ENCODE data around the gene GCH1.

The GCH1 gene

DNA sequence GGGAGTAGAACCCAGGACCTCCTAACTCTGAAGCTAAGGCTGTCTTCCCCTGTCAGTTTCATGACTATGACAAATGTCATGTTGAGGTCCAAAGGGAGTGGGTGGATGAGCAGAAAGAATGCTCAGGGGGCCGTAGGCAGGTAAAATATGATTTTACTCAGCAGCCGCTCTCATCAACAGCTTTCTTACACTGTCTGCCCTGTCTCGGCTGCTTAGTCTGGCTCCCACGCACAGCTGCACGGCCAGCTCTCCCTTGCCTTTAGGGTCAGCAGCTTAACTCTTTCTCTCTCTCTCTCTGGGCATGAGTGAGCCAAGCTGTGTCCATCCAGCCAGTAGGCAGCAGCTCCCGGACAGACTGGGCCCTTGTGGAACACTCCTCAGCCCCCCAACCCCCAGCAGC, 95.2 kb downstream of the GCH1 start:
- TF ChIP-seq GATA2 (IDR thresholded peaks at IDR 0.05; ENCODE audit: low read depth, low read length) = no peak

DNA sequence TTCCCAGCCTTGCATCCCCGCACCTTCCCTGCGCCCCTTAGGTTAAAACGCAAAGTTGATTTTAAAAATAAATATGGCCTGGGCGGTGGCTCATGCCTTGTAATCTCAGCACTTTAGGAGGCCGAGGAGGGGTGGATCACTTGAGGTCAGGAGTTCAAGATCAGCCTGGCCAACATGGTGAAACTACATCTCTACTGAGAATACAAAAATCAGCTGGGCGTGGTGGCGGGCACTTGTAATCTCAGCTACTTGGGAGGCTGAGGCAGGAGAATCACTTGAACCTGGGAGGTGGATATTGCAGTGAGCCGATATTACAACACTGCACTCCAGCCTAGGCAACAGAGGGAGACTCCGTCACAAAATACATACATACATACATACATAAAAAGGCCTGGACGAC, 96.0 kb downstream of the GCH1 start:
- TF ChIP-seq GATA2 (IDR thresholded peaks at IDR 0.05; ENCODE audit: low read depth, low read length) (no peak), GATA3 (IDR thresholded peaks at IDR 0.05; ENCODE audit: low read depth, low read length) (no peak)

DNA sequence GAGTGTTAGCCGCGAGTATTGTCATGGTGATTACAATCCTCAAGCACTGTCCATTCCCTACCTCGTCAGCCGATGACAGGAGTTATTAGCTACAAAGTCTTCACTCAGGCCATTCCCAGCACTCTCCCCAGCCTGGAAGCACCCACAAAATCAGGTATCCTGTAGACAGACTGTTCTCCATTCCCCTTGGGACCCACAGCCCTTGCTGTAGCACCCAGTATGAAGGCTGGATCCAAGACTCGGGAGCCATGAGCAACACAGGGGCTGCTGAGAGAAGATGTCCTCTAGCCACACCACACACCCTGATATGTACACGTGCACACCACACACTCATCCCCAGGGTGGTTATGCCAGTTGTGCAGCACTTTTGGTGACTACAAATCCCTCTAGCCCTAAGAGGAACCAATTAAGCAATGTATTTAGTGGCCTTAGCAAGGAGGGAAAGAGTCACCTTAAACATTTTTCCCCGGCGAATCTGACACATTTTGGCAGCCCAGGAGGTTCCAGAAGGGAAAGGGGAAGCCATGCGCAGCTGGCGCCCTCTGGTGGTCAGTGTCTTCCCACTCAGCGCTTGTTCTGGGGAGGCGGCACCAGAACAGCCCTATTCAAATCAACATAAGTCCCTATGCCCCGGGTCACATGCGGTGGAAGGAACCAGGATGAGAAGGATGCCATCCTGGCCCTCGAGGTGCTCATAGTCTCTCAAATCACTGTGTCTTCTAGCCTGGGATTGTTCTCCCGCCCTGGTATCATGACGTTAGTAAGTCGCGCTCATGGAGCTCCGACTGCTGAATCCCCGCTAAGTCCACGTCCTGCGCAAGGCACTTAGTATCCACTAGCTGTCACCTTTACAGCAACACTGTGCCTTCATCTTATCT, 96.9 kb downstream of the GCH1 start:
- no peak for TF ChIP-seq GATA3 (IDR thresholded peaks at IDR 0.05; ENCODE audit: low read depth, low read length)
- TF ChIP-seq GATA2 (IDR thresholded peaks at IDR 0.05; ENCODE audit: low read depth, low read length) = no peak

DNA sequence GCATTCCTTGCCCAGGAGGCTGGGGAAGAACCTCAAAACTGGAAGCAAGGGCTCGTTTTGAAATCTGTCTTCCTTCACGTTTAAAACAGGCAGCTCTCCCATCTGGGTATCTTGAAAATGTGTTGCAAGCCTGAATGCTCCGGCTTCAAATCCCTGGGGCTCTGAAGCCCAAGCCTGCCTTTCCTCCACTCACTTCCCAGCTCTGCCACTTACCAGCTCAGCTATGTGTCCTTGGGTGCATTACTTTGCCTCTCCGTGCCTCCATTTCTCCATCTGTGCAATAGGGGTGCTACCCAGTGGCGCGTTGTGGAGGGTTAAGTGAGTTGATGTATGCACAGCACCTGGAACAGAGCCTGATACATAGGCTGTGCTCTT, 97.6 kb downstream of the GCH1 start:
- no peak for TF ChIP-seq GATA3 (IDR thresholded peaks at IDR 0.05; ENCODE audit: low read depth, low read length)
- no peak for TF ChIP-seq GATA2 (IDR thresholded peaks at IDR 0.05; ENCODE audit: low read depth, low read length)

DNA sequence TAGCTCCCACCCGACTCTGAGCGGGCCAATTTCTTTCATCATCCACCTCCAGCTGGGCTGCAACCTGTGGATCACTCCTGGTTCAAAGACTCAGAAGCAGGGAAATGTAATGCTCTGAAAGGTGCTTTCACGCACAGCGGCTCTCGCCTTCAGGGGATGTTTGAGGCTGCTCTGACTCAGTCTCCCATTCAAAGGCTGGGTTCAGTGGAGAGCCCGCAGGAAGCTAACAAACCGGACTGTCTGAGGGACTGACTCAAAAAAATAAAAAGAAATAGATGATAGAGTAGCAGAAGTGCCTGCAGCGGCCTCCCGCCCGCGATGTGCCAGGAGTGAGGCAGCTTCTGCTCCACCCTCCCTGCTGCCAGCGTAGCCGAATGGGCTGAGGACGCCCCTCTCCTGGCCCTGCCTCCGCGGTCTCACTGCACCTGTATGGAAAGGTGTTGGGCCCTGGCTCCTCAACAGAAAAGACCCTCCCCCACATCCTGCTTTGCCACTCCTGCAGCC, 98.0 kb downstream of the GCH1 start:
- TF ChIP-seq GATA2 (IDR thresholded peaks at IDR 0.05; ENCODE audit: low read depth, low read length) = no peak
- no peak for TF ChIP-seq GATA3 (IDR thresholded peaks at IDR 0.05; ENCODE audit: low read depth, low read length)

DNA sequence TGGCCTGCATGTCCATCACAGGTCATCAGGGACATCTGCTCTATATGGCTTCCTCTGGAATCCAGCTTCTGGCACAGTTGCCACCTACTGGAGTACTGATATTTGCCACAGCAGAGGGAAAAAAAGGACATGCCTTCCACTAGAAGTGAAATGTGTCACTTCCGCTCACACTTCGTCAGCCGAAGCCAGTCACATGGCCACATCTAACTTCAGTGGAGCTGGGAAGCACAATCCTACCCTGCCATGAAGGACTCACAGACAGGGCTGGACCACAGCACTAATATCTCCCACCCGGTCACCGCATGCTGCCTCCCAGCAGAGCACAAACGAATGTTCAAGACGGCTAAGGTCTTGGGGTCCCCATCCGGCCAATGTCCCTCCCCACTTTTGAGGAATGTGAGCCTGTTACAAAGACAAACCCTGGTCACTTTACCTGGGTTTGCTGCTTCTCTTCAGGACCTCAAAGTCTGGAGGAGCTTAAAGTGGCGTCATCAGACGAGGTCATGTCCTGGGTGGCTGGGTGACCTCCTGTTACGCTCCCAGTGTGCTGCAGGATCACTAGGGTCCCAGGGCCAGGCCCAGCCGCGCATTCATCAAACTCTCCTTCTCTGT, 98.6 kb downstream of the GCH1 start:
- TF ChIP-seq GATA2 (IDR thresholded peaks at IDR 0.05; ENCODE audit: low read depth, low read length) = no peak
- TF ChIP-seq GATA3 (IDR thresholded peaks at IDR 0.05; ENCODE audit: low read depth, low read length) = no peak

- no peak for TF ChIP-seq GATA2 (IDR thresholded peaks at IDR 0.05; ENCODE audit: low read depth, low read length)
- TF ChIP-seq GATA3 (IDR thresholded peaks at IDR 0.05; ENCODE audit: low read depth, low read length) = no peak
These were observed 99.2 kb downstream of the GCH1 start for GRCh38 chr14:54803396-54803795.

DNA sequence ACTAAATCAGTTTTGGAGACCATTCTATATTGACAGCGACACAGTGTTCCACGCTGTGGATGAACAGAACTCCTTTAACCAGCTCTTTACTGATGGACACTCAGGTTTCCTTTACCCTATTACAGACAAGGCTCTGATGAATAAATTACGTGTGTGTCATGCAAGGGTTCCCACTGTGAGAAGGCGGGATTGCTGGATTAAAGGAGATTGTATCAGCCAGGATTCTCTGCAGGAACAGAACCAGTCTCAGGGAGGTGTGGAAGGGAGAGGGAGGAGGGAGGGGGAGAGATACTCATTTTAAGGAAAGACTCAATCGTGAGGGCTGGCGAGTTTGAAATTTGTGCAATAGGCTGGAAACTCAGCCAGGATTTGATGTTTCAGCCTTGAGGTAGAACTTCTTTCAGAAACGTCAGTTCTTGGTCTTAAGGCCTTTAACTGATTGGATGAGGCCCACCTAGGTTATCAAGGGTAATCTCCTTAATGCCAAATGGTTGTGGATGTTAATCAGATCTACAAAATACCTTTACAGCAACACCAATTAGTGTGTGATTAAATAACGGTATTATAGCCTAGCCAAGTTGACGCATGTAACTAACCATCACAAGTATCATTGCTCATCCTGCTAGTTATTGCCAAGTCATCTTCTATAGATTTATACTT, 104.0 kb downstream of the GCH1 start:
- TF ChIP-seq GATA2 (IDR thresholded peaks at IDR 0.05; ENCODE audit: low read depth, low read length) (no peak), GATA3 (IDR thresholded peaks at IDR 0.05; ENCODE audit: low read depth, low read length) (no peak)

DNA sequence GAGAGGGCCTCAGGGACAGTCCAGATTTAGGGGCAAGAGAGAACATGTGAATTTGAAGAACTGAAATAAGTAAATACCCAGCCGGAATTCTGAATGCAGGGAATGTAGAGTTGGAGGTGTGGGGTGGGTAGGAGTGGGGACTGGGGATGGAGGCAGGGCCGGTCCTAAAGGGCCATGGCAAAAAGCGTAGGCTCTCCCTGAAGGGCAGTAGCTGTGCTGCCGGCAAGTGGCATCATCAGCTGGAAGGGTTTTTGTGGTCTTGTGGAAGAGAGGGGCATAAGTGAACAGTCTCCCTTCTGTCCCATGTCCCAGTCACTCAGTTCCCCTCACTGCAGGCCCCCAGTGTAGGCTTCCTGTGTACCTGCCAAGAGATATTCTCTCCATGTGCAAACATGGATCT, 104.6 kb downstream of the GCH1 start:
- TF ChIP-seq GATA3 (IDR thresholded peaks at IDR 0.05; ENCODE audit: low read depth, low read length) (no peak), GATA2 (IDR thresholded peaks at IDR 0.05; ENCODE audit: low read depth, low read length) (no peak)

DNA sequence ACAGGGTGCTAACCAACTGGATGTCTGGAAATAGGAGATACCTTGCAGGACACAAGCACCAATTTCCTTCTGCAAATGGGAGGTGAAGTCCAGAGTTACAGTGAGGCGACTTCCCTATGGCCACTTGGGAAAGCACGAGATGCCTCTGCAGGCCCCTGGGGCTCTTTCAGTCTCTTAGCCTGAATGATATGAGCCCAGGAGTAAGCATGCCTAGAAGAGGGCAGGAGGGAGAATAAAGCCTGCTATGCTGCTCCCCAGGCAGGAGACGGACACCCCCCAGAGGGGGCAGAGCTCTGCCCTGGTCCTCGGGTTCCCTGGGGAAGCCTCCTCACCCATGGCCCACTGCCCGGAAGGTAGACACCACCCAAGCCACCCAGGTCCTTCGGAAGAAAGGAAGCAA, 105.1 kb downstream of the GCH1 start:
- no peak for TF ChIP-seq GATA2 (IDR thresholded peaks at IDR 0.05; ENCODE audit: low read depth, low read length)
- TF ChIP-seq GATA3 (IDR thresholded peaks at IDR 0.05; ENCODE audit: low read depth, low read length) = no peak

- no peak for TF ChIP-seq GATA3 (IDR thresholded peaks at IDR 0.05; ENCODE audit: low read depth, low read length)
- no peak for TF ChIP-seq GATA2 (IDR thresholded peaks at IDR 0.05; ENCODE audit: low read depth, low read length)
These were observed 105.7 kb downstream of the GCH1 start for GRCh38 chr14:54796961-54797360.

DNA sequence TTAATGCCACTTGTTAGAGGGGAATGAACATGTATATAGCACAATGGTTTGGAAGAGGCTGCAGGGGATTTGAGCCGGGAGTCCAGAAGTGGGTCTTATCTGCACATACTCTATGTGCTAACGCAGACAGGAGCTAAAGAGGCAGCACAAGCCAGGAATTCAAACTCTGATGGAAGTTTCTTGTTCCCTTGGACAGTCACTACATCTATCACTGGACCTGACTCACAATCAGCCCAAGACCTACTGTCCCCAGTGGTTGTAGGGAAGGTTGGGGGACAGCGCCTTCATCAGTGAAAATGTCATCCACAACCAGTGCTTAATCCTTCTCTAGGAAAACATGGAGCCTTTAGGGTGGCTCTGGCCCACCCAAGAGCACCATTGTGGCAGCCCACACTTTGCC, 107.8 kb downstream of the GCH1 start:
- TF ChIP-seq GATA3 (IDR thresholded peaks at IDR 0.05; ENCODE audit: low read depth, low read length) (no peak), GATA2 (IDR thresholded peaks at IDR 0.05; ENCODE audit: low read depth, low read length) (no peak)

DNA sequence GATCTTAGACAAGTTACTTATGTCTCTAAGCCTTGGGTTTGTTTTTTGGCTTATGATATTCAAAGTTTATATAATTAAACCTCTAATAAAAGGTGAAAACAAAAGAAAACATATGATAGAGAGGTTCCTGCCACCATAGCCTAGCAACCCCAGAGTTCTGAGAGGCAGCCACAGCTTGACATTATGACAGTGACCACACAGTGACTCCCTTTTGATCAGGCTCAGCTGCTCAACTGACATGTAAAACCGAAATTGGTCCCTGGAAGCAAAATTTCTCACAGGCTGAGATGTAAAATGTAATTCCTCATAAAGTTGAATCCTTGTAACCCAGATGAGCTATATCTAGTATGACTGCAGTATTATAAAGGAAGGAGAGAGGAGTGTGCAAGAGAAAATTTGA, 108.5 kb downstream of the GCH1 start:
- no peak for TF ChIP-seq GATA3 (IDR thresholded peaks at IDR 0.05; ENCODE audit: low read depth, low read length)
- no peak for TF ChIP-seq GATA2 (IDR thresholded peaks at IDR 0.05; ENCODE audit: low read depth, low read length)

DNA sequence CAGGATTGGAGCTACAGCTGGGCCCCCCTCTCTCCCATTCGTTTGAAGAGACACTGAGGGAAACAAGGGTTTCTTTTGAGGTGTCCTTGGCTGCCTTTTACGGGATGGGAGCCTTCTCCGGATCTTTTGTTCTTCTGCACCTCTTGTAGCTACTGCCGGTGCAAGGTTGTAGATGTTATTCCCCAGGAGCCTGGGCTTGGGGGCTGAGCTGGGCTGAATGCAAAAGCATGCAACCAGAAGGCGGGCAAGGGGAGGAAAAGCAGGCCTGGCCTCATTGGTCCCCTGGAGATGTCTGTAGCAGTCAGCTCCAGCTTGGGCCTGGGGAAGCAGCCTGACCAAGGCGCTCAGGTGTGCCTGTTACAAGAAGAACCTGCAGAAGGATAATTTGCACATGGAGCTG, 110.3 kb downstream of the GCH1 start:
- TF ChIP-seq GATA2 (IDR thresholded peaks at IDR 0.05; ENCODE audit: low read depth, low read length) (no peak), GATA3 (IDR thresholded peaks at IDR 0.05; ENCODE audit: low read depth, low read length) (no peak)
